Middle frontal gyrus (tissue), 1 donor: ENCODE data around the gene C1QC.

Experiments
- DNase-seq: peaks from one replicate; pipeline ENCODE4 v3.0.0-alpha.2; 2015; ENCODE audit warnings: low spot score; ENCODE audit errors: extremely low spot score

Gene C1QC

DNA sequence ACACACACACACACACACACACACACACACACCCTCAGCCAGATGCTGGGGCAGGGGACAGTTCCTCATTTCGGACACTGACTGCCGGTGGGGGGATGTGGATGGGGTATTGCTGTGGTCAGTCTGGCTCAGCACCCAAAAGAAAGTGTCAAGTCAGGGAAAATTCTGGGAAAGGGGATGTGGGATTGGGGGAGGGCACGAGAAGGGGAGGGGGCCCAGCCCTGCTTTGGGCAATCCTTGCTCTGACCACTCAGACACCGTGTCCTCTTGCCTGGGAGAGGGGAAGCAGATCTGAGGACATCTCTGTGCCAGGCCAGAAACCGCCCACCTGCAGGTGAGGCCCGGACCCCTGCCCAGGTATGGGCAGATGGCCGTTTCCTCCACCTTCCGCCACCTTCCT, at the start of gene C1QC:
Gene C1QC (plus strand): TSS at position 253 of the 400 bp plus-strand sequence. CDS start 391 bp downstream, outside the sequence.
- DNase-seq, result no peak

DNA sequence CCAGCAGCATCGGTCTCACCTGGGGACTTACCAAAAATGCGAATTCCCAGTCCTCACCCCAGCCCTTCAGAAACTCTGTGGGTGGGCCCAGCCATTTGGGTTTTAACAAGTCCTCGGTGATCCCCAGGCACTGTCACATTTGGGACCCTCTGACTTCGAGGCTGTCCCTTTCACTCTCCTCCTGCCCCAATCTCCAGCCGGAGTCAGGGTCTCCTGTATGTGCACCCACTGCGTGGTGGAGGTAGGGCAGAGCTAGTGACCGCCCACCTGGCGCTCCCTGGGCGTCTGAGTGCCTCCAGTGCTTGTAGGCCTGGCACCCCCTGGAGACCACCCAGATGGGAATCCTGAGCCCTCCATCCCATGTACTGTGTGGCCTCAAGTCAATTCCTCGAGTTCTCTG, 49.0 kb upstream of the C1QC start:
- no peak for DNase-seq

DNA sequence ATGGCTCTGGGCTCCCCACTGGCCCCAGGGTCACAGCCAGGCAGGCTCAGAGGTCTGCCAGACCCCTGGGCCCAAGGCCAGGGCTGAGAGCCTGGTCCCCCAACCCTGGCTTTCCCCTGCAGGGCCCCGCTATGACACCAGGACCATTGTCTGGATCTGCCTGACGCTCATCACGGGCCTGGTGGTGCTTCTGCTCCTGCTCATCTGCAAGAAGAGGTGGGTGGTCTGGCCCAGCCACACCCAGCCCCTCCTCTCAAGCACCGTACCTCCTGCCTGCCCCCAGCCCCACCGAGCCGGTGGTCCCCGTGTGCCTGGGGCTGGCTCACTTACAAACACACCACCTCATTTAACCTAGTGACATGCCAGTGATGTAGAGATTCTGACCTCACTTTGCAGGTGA, 48.3 kb upstream of the C1QC start:
- DNase-seq, result no peak

DNA sequence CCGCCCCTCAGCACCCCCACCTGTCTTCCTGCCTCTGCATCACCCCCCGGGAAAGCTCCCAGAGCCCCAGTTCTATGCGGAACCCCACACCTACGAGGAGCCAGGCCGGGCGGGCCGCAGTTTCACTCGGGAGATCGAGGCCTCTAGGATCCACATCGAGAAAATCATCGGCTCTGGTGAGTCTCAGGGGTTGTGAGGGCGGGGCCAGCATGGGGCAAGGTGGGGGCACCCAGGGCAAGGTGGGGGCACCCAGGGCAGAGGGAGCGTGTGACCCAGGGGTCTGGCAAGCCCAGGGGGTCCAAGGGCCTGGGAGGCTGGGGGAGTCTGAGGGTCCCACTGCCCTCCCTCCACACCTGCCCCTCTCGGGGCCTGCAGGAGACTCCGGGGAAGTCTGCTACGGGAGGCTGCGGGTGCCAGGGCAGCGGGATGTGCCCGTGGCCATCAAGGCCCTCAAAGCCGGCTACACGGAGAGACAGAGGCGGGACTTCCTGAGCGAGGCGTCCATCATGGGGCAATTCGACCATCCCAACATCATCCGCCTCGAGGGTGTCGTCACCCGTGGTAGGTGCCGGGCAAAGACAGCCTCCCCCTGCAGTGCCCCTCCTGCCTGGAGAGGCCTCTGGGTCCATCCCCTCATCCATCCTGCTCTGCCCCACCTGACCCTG, 46.0 kb upstream of the C1QC start:
- no peak for DNase-seq

DNA sequence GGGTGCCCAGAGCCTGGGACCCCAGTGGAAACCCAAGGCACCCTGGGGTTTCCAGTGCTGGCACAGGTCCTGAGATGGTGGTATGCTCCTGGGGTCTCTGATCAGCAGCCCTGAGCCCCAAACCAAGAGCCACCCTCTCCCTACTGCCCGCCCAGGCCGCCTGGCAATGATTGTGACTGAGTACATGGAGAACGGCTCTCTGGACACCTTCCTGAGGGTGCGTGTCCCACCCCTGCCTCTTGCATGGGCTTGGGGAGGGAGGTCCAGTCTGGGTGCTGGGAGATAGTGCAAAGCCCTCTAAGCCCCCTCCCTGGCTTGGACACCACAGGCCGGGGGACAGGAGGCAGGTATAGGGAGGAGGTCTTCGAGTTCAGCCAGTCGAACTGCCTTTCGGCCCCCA, 45.4 kb upstream of the C1QC start:
- no peak for DNase-seq

DNA sequence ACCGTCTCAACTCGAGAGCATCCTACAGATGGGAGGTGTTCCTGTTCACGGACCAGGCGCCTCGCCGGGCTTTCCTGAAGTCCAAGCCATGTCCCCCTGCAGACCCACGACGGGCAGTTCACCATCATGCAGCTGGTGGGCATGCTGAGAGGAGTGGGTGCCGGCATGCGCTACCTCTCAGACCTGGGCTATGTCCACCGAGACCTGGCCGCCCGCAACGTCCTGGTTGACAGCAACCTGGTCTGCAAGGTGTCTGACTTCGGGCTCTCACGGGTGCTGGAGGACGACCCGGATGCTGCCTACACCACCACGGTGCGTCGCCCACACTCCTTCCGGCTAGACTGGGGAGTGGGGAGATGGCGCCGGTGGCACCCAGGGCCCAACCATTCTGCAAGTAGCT, 44.7 kb upstream of the C1QC start:
- DNase-seq, result no peak

DNA sequence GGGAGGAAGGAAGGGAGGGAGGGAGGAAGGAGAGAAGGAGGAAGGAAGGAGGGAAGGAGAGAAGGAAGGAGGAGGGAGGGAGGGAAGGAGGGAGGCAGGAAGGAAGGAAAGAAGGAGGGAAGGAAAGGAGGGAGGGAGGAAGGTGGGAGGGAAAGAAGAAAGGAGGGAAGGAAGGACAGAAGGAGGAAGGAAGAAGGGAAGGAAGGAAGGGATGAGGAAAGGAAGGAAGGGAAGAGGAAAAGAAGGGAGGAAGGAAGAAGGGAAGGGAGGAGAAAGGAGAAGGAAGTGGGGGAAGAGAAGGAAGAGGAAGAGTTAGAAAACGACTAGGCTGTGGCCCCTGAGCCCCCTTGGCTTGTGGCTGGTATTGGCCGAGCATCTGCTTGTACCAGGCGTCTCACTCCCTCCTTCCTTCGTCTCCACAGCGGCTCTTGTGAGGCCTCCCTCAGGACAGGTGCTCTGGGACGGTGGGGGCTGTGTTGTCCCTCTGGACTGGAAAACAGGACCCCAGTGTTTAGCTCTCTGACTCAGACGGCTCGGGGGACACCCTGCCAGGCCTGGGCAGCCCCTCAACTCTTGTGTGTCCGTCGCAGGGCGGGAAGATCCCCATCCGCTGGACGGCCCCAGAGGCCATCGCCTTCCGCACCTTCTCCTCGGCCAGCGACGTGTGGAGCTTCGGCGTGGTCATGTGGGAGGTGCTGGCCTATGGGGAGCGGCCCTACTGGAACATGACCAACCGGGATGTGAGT, 43.2 kb upstream of the C1QC start:
- no peak for DNase-seq

DNA sequence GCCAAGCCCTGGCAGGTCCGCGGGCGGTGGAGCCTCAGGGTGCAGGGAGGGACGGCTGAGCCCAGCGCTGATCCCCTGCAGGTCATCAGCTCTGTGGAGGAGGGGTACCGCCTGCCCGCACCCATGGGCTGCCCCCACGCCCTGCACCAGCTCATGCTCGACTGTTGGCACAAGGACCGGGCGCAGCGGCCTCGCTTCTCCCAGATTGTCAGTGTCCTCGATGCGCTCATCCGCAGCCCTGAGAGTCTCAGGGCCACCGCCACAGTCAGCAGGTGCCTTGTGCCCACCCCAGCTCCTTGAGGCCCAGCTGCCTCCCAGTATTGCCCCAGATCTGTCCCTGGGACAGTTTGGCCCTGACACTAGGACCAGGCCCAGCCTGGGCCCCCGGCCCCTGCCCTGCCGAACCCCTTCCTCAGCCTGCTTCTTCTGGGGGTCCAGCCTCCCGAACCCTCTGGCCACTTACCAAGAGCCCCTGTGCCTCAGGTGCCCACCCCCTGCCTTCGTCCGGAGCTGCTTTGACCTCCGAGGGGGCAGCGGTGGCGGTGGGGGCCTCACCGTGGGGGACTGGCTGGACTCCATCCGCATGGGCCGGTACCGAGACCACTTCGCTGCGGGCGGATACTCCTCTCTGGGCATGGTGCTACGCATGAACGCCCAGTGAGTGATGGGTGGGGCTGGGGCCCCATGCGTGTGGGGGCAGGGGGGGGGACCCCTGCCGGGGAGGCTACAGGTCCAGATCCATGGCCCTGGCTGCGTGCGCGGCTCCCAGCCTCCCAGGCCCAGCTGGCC, 42.4 kb upstream of the C1QC start:
- no peak for DNase-seq

DNA sequence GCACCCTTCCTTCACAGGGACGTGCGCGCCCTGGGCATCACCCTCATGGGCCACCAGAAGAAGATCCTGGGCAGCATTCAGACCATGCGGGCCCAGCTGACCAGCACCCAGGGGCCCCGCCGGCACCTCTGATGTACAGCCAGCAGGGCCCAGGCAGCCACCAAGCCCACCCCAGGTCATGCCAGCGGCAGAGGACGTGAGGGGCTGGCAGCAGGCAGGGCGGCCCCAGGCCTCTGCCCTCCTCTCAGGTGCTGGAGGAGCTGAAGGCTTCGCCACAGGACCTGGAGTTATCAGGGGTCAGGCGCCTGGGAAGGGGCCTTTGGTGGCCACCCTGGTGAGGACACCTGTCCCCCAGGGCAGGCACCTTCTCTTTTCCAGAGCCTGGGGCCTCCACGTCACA, 41.8 kb upstream of the C1QC start:
- DNase-seq, result no peak

DNA sequence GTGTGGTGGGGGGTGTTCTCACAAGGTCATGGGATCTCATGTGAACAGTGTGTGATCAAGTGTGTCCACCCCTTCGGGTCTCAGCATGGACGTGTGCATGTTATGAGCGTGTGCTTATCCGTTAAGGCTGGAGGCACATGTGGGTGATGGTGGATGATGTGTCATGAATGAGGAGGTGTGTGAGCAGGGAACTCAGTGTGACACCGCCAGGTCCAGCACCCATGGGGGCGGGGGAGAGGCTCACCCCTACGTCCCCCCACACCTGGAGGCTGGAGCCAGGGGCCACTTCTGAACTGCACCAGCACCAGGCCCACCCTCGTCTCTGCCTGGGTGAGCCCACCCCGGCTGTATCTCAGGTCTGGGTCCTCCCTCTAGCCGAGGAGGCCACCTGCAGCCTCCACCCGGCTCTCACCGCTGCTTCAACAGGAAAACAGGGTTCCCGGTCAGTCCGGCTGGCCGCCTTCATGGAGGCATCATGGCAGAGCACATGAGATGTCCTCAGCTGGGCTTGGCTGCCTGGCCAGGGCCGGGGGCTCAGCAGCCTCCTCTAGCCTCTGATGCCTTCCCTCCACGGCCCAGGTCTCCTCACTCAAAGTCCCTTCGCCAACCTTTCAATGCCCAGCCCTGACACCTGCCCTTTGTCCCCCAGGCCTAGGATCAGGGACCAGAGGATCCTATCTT, 41.2 kb upstream of the C1QC start:
- no peak for DNase-seq

DNA sequence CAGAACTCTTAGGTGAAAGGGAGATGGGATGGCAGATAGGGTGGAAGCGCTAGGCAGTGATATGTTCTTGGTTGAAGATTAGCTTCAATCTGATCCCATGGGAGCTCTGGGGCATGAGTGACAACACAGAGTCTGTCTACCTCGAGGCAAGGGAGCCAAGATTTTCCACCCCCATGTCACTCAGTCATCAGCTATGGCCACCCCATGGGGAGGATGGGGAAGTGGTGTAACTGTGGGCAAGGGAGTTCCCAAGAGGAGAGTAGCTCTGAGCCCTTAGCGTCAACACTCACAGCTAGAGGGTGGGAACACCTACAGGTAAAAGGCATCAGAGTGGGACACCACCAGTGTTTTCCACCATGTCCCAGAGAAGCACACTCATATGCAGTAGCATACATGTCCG, 37.3 kb upstream of the C1QC start:
- no peak for DNase-seq

DNA sequence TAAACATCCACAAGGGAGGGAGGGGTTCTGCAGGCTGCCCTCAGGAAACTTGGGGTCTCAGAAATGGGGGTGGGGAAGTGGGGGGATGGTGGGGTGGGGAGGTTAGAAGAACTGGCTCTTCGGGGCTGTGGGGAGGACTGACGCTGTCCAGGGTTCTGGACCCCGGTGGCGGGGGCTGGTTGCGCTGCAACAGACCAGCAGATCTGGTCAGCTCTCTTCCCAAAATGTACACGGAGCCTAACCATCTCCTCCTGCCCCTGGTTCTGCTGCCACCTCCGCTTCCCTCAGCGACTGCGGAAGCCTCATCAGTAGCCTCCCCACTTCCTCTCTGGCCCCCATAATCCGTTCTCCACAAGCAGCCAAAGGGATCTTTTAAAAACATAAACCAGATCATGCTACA, 36.3 kb upstream of the C1QC start:
- DNase-seq, result no peak

DNA sequence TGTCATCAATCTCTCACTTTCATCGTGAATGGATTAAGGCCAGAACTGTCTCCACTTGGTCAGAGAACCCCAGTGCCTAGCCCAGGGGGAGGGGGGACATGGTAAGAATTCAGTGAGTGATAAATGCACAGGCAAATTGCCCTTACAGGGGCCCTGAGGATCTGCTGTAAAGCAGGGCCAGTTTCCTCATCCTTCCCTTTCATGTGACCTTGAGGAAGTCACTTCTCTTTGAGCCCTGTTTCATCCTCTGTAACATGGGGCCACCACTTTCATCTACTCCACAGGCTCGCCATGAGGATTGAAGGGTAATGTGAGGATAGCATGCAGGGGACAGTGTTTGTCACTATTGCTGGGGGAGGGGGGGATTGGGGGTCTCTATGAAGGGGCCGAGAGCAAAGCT, 35.1 kb upstream of the C1QC start:
- DNase-seq, result no peak

DNA sequence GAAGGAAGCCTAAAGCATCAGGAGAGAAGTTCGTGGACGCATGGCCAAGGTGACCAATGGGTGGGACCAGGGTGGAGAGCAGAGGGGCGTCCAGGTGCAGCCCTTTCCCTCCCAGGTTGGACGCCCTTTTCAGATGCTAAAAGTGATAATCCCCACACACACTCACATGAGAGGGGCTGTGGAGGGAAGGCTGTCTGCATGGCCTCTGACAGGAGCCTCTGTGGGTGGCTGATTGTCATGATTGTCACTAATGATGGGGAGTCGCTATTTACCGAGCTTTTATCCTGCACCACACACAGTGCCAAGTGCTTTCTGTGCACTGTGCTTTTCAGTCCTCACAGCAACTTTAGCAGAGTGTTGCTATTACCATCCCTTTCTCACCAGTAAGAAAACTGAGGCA, 34.1 kb upstream of the C1QC start:
- no peak for DNase-seq

DNA sequence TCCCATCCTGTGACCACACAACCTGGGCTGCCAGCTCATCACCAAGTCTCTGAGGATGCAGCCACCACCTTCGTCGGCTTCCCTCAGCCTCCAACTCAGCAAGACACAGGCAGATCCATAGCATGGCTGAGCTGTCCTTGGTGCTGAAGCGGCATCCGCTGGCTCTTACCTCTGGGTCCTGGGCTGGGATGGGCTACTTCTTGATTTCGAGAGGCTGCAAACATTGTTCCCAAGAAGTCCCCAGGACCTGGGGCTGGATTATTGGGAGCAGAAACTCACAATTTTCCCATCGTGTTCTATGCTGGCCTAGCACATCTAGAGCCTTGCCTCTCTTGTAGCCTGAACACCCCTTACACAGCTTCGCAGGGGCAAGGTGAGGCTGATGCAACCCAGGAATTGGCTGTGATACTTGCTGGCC, 31.9 kb upstream of the C1QC start:
- no peak for DNase-seq

DNA sequence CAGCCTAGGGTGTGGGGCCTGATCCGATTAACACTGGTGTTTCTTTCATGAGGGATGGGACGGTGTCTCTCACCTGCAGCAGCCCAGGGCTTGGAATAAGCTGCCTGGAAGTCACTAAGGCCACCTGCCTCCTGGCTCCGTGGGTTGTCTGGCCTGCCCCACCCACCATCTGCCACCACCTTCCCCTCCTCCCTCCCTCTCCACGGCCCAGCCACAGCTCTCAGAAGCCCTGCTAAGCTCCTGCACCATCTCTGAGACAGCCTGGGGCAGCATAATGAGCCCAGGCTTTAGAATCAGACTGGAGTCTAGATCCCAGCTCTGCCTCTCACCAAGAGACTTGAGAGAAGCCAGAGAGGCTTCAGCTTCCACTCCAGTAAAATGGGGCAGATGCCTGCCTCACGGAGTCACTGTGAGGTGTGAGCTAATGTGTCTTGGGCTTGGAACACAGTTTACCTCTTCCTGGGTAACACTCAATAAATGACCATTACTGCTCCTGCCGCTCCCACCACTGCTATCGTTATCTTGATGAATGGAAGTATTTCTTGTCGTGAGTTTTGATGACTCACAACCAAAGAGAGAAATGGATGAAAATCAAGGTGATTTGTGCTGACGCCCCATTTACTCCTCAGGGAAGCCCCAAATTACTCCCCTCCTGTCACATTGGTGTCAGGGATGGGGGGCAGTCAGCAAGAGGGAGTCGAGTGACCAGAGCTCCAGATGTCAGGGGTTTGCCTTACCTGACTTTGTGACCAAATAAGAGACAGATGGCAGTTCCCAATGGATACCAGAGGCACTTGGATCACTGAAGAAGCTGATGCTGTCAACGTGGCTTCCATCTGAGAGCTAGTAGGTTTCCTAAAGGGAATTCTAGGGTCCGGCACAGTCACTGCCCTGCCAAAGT, 30.5 kb upstream of the C1QC start:
- no peak for DNase-seq

DNA sequence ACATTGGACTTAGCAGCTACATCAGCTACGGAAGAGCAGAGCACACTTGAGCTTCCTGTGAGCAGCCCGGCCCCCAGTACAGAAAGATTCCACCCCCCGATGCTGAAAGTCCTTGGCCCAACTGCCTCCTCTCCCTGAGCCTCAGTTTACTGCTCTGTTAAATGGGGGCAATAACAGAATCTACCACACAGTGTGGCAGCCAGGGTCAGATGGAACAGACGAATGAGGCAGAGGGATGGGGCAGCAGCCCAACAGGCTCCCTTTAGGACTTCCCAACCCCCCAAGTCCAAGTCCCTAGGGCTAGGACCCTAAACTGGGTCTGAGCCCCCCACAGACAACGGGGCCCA, 29.9 kb upstream of the C1QC start:
- DNase-seq, result no peak

DNA sequence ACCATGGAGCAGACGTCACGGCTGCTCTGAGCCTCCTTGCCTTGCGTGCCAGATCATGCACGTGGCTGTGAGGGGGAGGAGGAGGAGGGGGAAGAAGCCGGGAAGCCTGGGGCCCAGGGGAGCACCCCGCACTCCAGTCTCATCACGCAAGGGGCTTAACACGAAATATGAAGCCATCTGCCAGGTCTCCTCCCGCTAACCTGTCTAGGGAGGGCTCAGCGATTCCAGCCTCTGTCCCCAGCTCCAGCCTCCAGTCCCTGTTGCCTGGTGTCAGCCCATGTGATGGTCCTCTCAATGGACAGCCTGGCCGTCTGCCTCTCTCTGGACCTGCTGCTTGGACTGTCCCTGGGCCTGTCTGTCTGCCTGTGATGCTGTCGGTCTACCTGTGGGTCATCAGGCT, 29.5 kb upstream of the C1QC start:
- no peak for DNase-seq

DNA sequence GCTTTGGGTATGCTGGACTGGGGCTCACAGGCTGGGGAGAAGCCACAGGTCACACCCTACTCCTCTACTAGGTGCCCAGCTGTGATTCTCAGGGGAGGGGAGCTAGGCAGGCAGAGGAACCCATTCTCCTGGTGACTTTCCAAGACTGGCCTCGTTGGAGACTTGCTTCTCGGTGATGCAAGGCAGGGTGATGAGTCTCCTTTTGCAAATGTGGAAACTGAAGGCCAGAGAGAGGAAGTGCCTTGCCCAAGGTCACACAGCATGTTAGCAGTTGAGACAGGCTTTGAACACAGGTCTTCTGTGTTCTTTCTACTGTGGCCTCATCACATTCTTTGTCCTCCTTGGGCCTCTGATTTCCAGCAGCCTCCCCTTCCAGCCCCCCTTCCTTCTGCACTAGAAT, 27.5 kb upstream of the C1QC start:
- no peak for DNase-seq

DNA sequence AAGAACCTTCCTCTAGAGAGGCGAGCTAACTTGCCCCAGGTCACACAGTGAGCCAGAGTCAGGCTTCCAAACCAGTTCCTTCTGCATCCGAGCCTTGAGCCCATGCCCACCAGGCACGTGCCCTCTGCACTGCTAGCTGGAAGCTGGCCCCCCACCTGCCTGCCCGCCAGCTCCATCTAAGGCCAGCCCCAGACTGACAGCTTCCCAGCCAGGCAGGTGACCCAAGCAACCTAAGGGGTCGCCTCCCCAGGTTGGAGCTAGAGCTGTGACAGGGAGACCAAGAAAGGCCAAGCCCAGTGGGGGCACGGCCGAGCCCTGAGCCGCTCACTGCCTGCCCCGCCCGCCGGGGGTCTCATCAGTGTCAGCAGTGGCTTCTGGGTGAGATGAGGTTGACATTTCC, 26.9 kb upstream of the C1QC start:
- no peak for DNase-seq

DNA sequence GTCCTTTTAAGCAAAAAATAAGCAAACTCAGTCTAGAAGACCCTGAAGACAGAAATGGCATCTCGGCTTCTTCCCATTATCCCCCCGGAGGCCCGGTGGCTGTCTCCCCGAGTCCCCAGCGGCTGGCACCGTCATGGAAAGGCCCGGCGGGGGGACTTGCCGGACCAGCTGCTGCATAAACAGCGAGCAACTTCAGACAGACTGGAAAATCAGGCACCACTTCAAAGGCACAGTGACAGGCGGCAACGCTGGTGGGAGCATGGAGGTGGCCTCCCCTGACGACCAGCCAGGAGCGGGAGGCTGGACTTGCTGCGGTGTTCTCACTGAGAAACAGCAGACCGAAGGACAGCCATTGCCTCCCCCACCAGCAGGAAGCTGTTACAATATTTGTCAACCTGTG, 25.4 kb upstream of the C1QC start:
- no peak for DNase-seq
